GM12878 (cell line): ENCODE results near the gene PCARE. TPM values are rescaled to one million over a fixed set of nuclear protein-coding genes. Genes with fewer than 3 reads are reported as not detected.

Experiments
- CHD2 ChIP-seq: IDR thresholded peaks from 2 replicates; pipeline ENCODE4 v1.6.1; 2011; ENCODE audit warnings: low read depth, low read length, improper control_type of control experiment, borderline replicate concordance
- CHD4 ChIP-seq: fragments of 200-600 bp; sonication (generic); IDR thresholded peaks from 2 replicates; pipeline ENCODE4 v1.6.1; 2016; ENCODE audit warnings: mild to moderate bottlenecking
- CTCF ChIP-seq, 3 experiments: IDR thresholded peaks in 2 of 3; conservative IDR thresholded peaks in 1 of 3; 2 replicates each; pipeline ENCODE4 v1.5.1; 2011; ENCODE audit warnings: low read depth in 3 of 3, low read length in 3 of 3, mild to moderate bottlenecking in 3 of 3, control low read depth in 2 of 3, moderate library complexity in 2 of 3, inconsistent platforms in 1 of 3, mixed read lengths in 1 of 3; ENCODE audit not compliant: control insufficient read depth in 2 of 3, insufficient read depth in 1 of 3; ENCODE audit errors: extremely low read depth in 1 of 3
- E2F8 ChIP-seq: fragments of 450-650 bp; IDR thresholded peaks from 2 replicates; pipeline ENCODE4 v1.6.1; 2018; ENCODE audit warnings: mild to moderate bottlenecking, low read depth, moderate library complexity; ENCODE audit not compliant: partially characterized antibody
- HDAC2 ChIP-seq: fragments of 200-600 bp; sonication (generic); IDR thresholded peaks from 2 replicates; pipeline ENCODE4 v1.6.1; 2017
- MEF2B ChIP-seq: fragments of 450-650 bp; IDR thresholded peaks from 2 replicates; pipeline ENCODE4 v1.6.1; 2018; ENCODE audit warnings: mild to moderate bottlenecking, moderate library complexity; ENCODE audit not compliant: partially characterized antibody, poor library complexity, severe bottlenecking
- PML ChIP-seq: IDR thresholded peaks from 2 replicates; pipeline ENCODE4 v1.6.1; 2012; ENCODE audit warnings: low read length, inconsistent platforms
- POLR2AphosphoS5 ChIP-seq: IDR thresholded peaks from 2 replicates; pipeline ENCODE4 v1.6.1; 2011; ENCODE audit warnings: mild to moderate bottlenecking, low read length, inconsistent platforms
- PRDM15 ChIP-seq: fragments of 450-650 bp; formaldehyde crosslinking; IDR thresholded peaks from 2 replicates; pipeline ENCODE4 v1.4.0; 2020; ENCODE audit warnings: mild to moderate bottlenecking, moderate library complexity
- RCOR1 ChIP-seq: conservative IDR thresholded peaks from 2 replicates; pipeline ENCODE4 v1.6.1; 2012; ENCODE audit warnings: low read depth, low read length, improper control_type of control experiment
- RELA ChIP-seq: fragments of 450-650 bp; IDR thresholded peaks from 2 replicates; pipeline ENCODE4 v1.8.0; 2014; ENCODE audit warnings: borderline replicate concordance; ENCODE audit not compliant: partially characterized antibody
- USF2 ChIP-seq: IDR thresholded peaks from 2 replicates; pipeline ENCODE4 v1.6.1; 2011; ENCODE audit warnings: low read depth, low read length, improper control_type of control experiment, borderline replicate concordance
- ZBTB11 ChIP-seq: fragments of 450-650 bp; formaldehyde crosslinking; IDR thresholded peaks from 2 replicates; pipeline ENCODE4 v1.5.0; 2022; ENCODE audit warnings: mild to moderate bottlenecking, missing genetic modification characterization
- polyA plus RNA-seq, 11 experiments: library from polyadenylated mRNA; depleted of rRNA in 4 of 11; unstranded in 6 of 11; stranded (reverse) in 5 of 11; fragments of >200 nt; fragmentation: Nextera tagmentation in 4 of 11; fragmentation: Illumina TruSeq in 1 of 11; extraction: Ambion mirVana in 4 of 11; extraction: Trizol in 1 of 11; gene quantifications; 1 replicate in 1 of 11; 2 replicates in 10 of 11; pipeline versions ENCODE4 v1.2.1 to v1.2.3, GENCODE V29; 2011 to 2016; ENCODE audit warnings: inconsistent platforms in 2 of 11, missing spikeins in 2 of 11, low read depth in 1 of 11
- total RNA-seq, 4 experiments: library from RNA; depleted of rRNA in 3 of 4; stranded (reverse); fragments of >200 nt in 3 of 4; fragmentation: Illumina TruSeq in 1 of 4; extraction: Trizol in 1 of 4; gene quantifications; 2 replicates each; pipeline versions ENCODE4 v1.2.1 to v1.2.3, GENCODE V29; 2013 to 2021

PCARE gene
- total and polyA plus RNA-seq, 10 of the 15 experiments (the other 5 are each of a cell fraction or from before 2014, with no cell fraction given): 0.04 to 0.08 (median 0.06) TPM; not detected in 5

- no peak for TF ChIP-seq RELA
- TF ChIP-seq RCOR1: no peak
- no peak for TF ChIP-seq PML
- no peak for TF ChIP-seq CHD2
- TF ChIP-seq MEF2B: no peak
- no peak for TF ChIP-seq HDAC2
- peak; percentile 78 for TF ChIP-seq POLR2AphosphoS5
- no peak for TF ChIP-seq CHD4
- TF ChIP-seq USF2: peak; percentile 83
- TF ChIP-seq ZBTB11 (CRISPR knock-in tag): no peak
- TF ChIP-seq E2F8: peak; percentile 45
- no peak for TF ChIP-seq PRDM15
- TF ChIP-seq CTCF (IDR thresholded peaks at IDR 0.05 in 2 of 3, conservative IDR thresholded peaks at IDR 0.05 in 1 of 3; ENCODE audit: control insufficient read depth in 2 of 3, extremely low read depth in 1 of 3, insufficient read depth in 1 of 3, low read depth in 3 of 3, low read length in 3 of 3): no peak
Measured at GRCh38 chr2:29115797-29116781, 41.8 kb upstream of the PCARE start (continued).
